Endothelial cell of umbilical vein (primary cell): ENCODE data around the gene GHRHR. TPM values are rescaled to one million over a fixed set of nuclear protein-coding genes. Genes with fewer than 3 reads are reported as not detected.

Experiments
- BruUV-seq: library from RNA; stranded (reverse); fragments of 400-500 nt; replicated peaks from 2 replicates; lab custom pipeline; 2021; lab: Mats Ljungman, UMichigan
- CTCF ChIA-PET: fragments of 300-600, 350-600 bp; sonication (Branson Sonifier 250); formaldehyde crosslinking; loops from one replicate; lab custom pipeline; 2021; ENCODE audit warnings: antibody characterized with exemption, inconsistent platforms; lab: Charles Lee
- POLR2A ChIA-PET: fragments of 300-600, 350-600 bp; sonication (Branson Sonifier 250); formaldehyde crosslinking; loops from one replicate; lab custom pipeline; 2021; ENCODE audit warnings: antibody characterized with exemption, inconsistent platforms; lab: Charles Lee
- DNase-seq: peaks from one replicate; pipeline ENCODE4 v3.0.0-alpha.2; 2011; ENCODE audit warnings: low read depth, low spot score
- FAIRE-seq: peaks from 2 replicates; lab custom pipeline; 2011; peaks lifted over from hg19 to GRCh38; lab: Jason Lieb, UNC
- H2AFZ ChIP-seq: 2 replicates; pipeline ENCODE4 v1.6.0; 2012; ENCODE audit warnings: low read depth, low read length, control low read depth, inconsistent platforms
- H3K27ac ChIP-seq: 2 replicates; pipeline ENCODE4 v1.5.1; 2011; ENCODE audit warnings: low read depth, mild to moderate bottlenecking, control low read depth, low read length, moderate library complexity; ENCODE audit not compliant: insufficient read depth
- H3K27me3 ChIP-seq, 2 experiments: 2 replicates each; pipeline versions ENCODE4 v1.6.0 to v1.6.1; 2011; ENCODE audit warnings: low read length in 2 of 2, mixed read lengths in 1 of 2; ENCODE audit not compliant: control insufficient read depth in 2 of 2, insufficient read depth in 2 of 2
- H3K36me3 ChIP-seq, 2 experiments: 2 replicates in 1 of 2; 3 replicates in 1 of 2; pipeline ENCODE4 v1.5.1; 2011; ENCODE audit warnings: low read length in 2 of 2, mild to moderate bottlenecking in 1 of 2, moderate library complexity in 1 of 2; ENCODE audit not compliant: control insufficient read depth in 2 of 2, insufficient read depth in 2 of 2; ENCODE audit errors: extremely low read depth in 1 of 2
- H3K4me1 ChIP-seq: 3 replicates; pipeline ENCODE4 v1.5.1; 2011; ENCODE audit warnings: mild to moderate bottlenecking, low read length; ENCODE audit not compliant: control insufficient read depth, insufficient read depth; ENCODE audit errors: extremely low read depth
- H3K4me2 ChIP-seq: 2 replicates; pipeline ENCODE4 v1.6.1; 2011; ENCODE audit warnings: low read length, control low read depth, mixed read lengths; ENCODE audit not compliant: insufficient read depth
- H3K4me3 ChIP-seq, 3 experiments: fragments of 200-600 bp in 1 of 3; sonication (generic), shearing (Covaris generic) in 1 of 3; replicated peaks in 1 of 3; 2 replicates each; pipeline ENCODE4 v1.5.1; 2011 to 2016; ENCODE audit warnings: control low read depth in 3 of 3, low read length in 3 of 3, mild to moderate bottlenecking in 2 of 3, inconsistent platforms in 1 of 3, low read depth in 1 of 3, moderate library complexity in 1 of 3; ENCODE audit not compliant: insufficient read depth in 1 of 3
- H3K79me2 ChIP-seq: 2 replicates; pipeline ENCODE4 v1.6.0; 2012; ENCODE audit warnings: low read length, inconsistent platforms; ENCODE audit not compliant: control insufficient read depth, insufficient read depth
- H3K9ac ChIP-seq: replicated peaks from 2 replicates; pipeline ENCODE3; 2011; ENCODE audit warnings: low read length, control low read depth; ENCODE audit not compliant: insufficient read depth; ENCODE audit errors: extremely low read depth
- H3K9me1 ChIP-seq: replicated peaks from 3 replicates; pipeline ENCODE4 v1.6.0; 2011; ENCODE audit warnings: mild to moderate bottlenecking, low read length; ENCODE audit not compliant: control insufficient read depth, insufficient read depth; ENCODE audit errors: extremely low read depth
- H3K9me3 ChIP-seq: replicated peaks from 2 replicates; pipeline ENCODE4 v1.5.1; 2012; ENCODE audit warnings: low read length, inconsistent platforms; ENCODE audit not compliant: control insufficient read depth, insufficient read depth
- H4K20me1 ChIP-seq: replicated peaks from 2 replicates; pipeline ENCODE3; 2011; ENCODE audit warnings: mild to moderate bottlenecking, low read length; ENCODE audit not compliant: control insufficient read depth, insufficient read depth; ENCODE audit errors: extremely low read depth
- EZH2 ChIP-seq: IDR thresholded peaks from 2 replicates; pipeline ENCODE4 v1.6.1; 2012; ENCODE audit warnings: borderline replicate concordance, low read depth, mild to moderate bottlenecking, moderate library complexity, low read length, inconsistent platforms; ENCODE audit not compliant: severe bottlenecking
- FOS ChIP-seq: IDR thresholded peaks from 2 replicates; pipeline ENCODE4 v1.6.1; 2011; ENCODE audit warnings: mild to moderate bottlenecking, low read length, moderate library complexity, borderline replicate concordance; ENCODE audit not compliant: insufficient read depth
- GATA2 ChIP-seq: IDR thresholded peaks from 2 replicates; pipeline ENCODE4 v1.7.0; 2011; ENCODE audit warnings: low read depth, mild to moderate bottlenecking, moderate library complexity, mixed read lengths, low read length; ENCODE audit not compliant: insufficient read length, insufficient read depth
- JUN ChIP-seq: IDR thresholded peaks from 2 replicates; pipeline ENCODE4 v1.6.1; 2011; ENCODE audit warnings: borderline replicate concordance, low read depth; ENCODE audit not compliant: insufficient read length, insufficient read depth
- MYC ChIP-seq: IDR thresholded peaks from one replicate; pipeline ENCODE4 v1.6.1; 2011; ENCODE audit warnings: mild to moderate bottlenecking, low read depth, low read length
- POLR2A ChIP-seq: IDR thresholded peaks from 2 replicates; pipeline ENCODE4 v1.6.1; 2012; ENCODE audit warnings: low read depth, mild to moderate bottlenecking, control low read depth, low read length
- POLR2AphosphoS5 ChIP-seq: IDR thresholded peaks from 2 replicates; pipeline ENCODE4 v1.6.1; 2012; ENCODE audit warnings: low read depth, mild to moderate bottlenecking, control low read depth, low read length, moderate library complexity; ENCODE audit not compliant: insufficient read depth
- dilution Hi-C: fragments of 300-500 bp; cut with MboI; formaldehyde crosslinking; loops from one replicate; pipeline ENCODE4 v1.15.0; 2019; ENCODE audit warnings: low sequenced_read_pairs; ENCODE audit not compliant: extremely low pct_ligation_motif_present
- intact Hi-C: fragments of 100-400 bp; cut with micrococcal nuclease; formaldehyde crosslinking; loops from one replicate; pipeline ENCODE4 v1.10.0; 2022
- polyA plus RNA-seq, 4 experiments: library from polyadenylated mRNA; depleted of rRNA in 3 of 4; stranded (reverse) in 3 of 4; unstranded in 1 of 4; fragments of >200 nt; gene quantifications; 2 replicates each; pipeline versions ENCODE4 v1.2.1 to v1.2.3, GENCODE V29; 2011 to 2012; ENCODE audit warnings: missing spikeins in 1 of 4
- total RNA-seq: library from RNA; stranded (reverse); gene quantifications from 2 replicates; pipeline ENCODE4 v1.2.3, GENCODE V29; 2021
- TF ChIP-seq, protein P1 (sequence below): IDR thresholded peaks from 2 replicates; pipeline ENCODE4 v1.6.1; 2011; ENCODE audit not compliant: insufficient read depth, insufficient read length
- TF ChIP-seq, protein P2 (sequence below), 2 donors: IDR thresholded peaks; 1 replicate in 1 of 2; 2 replicates in 1 of 2; pipeline ENCODE4 v1.5.1; 2011; ENCODE audit warnings: low read length in 2 of 2, mild to moderate bottlenecking in 2 of 2, moderate library complexity in 2 of 2, control low read depth in 1 of 2, inconsistent platforms in 1 of 2, low read depth in 1 of 2; ENCODE audit not compliant: insufficient read depth in 1 of 2; ENCODE audit errors: extremely low read depth in 1 of 2

GHRHR gene
- total and polyA plus RNA-seq, 2 donors (not counting 3 experiments of a cell fraction or from before 2014, with no cell fraction given): not detected

DNA sequence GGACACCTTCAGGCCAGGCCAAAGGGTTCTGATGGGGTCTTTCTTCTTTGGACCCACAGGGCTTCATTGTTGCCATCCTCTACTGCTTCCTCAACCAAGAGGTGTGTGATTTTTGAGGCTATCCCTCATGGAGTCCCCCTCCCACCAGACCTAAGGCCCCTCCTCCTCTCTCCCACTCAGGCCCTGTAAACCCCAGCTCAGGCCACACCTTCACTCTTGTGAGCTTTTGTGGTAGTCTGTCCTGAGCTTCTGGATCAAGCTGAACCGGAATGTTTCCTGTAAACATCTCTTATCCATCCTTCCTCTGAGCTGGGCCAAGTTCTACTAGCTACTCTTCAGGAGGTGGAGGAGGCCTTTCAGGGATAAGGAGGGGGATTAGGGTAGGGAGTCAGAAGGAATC lies 13.5 kb downstream of the GHRHR start:
- BruUV-seq: no TSS peak
- no peak overlapping the region for H2AFZ ChIP-seq
- DNase-seq (no peak), FAIRE-seq (no peak)
- no peak overlapping the region for H3K4me2 ChIP-seq
- no peak overlapping the region for H3K27ac ChIP-seq
- no peaks in the 10 kb centered on the region for H3K9me3 ChIP-seq
- no peak for TF ChIP-seq MYC
- no peak for TF ChIP-seq EZH2
- TF ChIP-seq, protein P1, sequence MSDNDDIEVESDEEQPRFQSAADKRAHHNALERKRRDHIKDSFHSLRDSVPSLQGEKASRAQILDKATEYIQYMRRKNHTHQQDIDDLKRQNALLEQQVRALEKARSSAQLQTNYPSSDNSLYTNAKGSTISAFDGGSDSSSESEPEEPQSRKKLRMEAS: no peak
- no peak for TF ChIP-seq FOS
- TF ChIP-seq GATA2: no peak
- no peak for TF ChIP-seq JUN
- TF ChIP-seq, protein P2, sequence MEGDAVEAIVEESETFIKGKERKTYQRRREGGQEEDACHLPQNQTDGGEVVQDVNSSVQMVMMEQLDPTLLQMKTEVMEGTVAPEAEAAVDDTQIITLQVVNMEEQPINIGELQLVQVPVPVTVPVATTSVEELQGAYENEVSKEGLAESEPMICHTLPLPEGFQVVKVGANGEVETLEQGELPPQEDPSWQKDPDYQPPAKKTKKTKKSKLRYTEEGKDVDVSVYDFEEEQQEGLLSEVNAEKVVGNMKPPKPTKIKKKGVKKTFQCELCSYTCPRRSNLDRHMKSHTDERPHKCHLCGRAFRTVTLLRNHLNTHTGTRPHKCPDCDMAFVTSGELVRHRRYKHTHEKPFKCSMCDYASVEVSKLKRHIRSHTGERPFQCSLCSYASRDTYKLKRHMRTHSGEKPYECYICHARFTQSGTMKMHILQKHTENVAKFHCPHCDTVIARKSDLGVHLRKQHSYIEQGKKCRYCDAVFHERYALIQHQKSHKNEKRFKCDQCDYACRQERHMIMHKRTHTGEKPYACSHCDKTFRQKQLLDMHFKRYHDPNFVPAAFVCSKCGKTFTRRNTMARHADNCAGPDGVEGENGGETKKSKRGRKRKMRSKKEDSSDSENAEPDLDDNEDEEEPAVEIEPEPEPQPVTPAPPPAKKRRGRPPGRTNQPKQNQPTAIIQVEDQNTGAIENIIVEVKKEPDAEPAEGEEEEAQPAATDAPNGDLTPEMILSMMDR (IDR thresholded peaks at IDR 0.05; ENCODE audit: extremely low read depth in 1 of 2, insufficient read depth in 1 of 2, low read depth in 1 of 2, low read length in 2 of 2): no peak
- no peak for TF ChIP-seq POLR2A
- no peak for TF ChIP-seq POLR2AphosphoS5
- peaks cover 18 to 19% of the 10 kb centered on the region in 2 experiments for H3K27me3 ChIP-seq
- H3K4me3 ChIP-seq: no peak overlapping the region
- H3K9ac ChIP-seq: no peak overlapping the region
- intact Hi-C loops: no loop called here
- H3K36me3 ChIP-seq: no peaks in the 10 kb centered on the region
- dilution Hi-C loops: no loop called here
- no peaks in the 10 kb centered on the region for H4K20me1 ChIP-seq
- H3K4me1 ChIP-seq: no peaks in the 10 kb centered on the region
- ChIA-PET POLR2A (no interaction called here), CTCF (interaction anchor here (0.7 to 18.6 kb wide), 4 partner anchors 39 to 178 kb away, joined by 3 to 1079 read pairs (median 6); no protein-coding TSS in a partner anchor)
- no peaks in the 10 kb centered on the region for H3K9me1 ChIP-seq
- no peaks in the 10 kb centered on the region for H3K79me2 ChIP-seq
